Measurements from ENCODE around the gene CTPS2. TPM values are rescaled to one million over a fixed set of nuclear protein-coding genes. Genes with fewer than 3 reads are reported as not detected.

CTPS2 gene
- total RNA-seq, 1 experiment from 2014 or later: 10.8 TPM

DNA sequence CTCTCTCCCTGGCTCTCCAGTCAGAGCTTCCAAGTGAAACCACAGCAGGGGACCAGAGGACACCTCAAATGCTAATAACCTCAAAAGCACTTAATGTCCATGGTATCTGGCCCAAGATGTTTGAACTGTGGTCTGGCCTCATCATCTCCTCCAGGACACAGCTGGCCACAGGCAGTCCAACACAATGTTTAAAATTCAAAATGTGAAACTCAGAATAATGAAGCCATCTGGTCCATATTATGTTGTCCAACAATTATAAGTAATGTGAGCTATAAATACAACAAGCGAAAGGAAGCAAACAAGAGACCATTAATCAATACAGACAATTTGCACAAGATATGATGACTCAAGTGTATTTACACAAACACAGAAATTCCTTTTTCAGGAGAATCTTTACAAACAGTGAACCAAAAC is 153.3 kb downstream of the CTPS2 start:
- peak; percentile 12 for DNase-seq (ENCODE audit: low read depth)

DNA sequence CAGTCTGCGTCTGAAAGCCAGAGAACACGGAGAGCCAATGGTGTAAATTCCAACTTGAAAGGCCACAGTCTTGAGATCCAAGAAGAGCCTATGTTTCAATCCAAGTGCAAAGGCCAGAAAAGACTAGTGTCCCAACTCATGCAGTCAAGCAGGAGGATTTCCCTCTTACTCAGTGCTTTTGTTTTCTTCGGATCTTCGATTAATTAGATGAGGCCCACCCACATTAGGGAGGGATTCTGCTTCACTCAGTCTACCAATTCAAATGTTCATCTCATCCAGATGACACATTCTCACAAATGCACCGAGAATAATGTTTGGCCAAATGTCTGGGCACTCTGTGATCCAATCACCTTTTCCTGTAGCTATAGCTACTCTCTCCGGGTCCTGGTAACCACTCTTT is 154.0 kb downstream of the CTPS2 start:
- DNase-seq (ENCODE audit: low read depth): no peak

DNA sequence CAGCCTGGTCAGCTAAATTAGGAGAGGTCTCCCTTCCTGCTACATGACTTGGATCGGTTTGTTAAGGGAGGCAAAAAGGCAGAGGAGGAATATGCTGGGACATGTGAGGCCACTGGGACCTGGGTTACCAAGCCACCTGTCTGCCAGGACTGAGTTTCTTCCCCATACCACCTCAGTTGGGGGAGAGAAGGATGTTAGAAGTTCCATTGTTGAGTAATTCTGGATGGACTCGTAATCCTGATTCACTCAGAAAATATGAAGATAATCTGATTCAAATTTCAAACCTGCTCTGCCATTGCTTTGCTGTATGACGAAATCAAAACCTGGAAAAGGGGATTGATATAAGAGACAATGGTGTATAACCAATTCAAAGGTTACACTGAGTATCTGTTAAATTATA is 159.9 kb downstream of the CTPS2 start:
- peak; percentile 14 for DNase-seq (ENCODE audit: low read depth)

DNA sequence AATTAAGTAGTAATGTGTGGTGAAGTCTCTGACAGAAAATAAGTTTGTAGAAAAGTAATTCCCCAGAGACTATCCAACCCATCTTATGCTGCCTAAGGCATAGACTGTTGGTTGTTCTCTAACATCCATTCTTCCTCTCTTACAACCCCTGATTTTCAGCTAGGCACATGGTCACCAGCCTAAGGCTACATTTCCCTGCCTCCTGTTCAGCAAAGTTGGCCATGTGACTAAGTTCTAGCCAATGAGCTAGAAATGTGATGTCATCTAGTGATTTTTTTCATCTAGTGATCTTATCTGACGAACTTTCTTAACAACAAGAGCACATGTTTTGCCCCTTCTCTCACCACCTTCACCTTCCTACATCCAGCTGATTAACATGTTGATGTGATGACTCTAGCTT is 164.8 kb downstream of the CTPS2 start:
- no peak for DNase-seq (ENCODE audit: low read depth)

DNA sequence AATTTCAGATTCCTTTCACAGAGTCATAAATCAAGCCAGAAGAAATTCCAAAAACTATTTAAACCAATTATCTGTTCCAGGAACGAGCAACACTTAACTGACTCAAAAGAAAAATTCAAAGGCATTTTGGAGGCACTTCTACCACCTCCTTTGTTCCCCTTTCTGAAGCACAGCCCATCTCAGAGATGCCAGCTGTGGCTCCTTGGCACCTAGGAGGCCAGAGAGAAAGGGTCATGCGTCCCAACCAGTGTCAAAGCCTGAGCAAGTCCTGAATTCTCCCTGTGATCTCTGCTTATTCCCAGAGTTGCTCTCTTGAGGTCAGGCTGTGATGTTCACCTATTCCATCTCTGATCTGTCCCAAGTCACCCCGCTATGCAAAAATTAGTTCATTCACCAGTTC is 167.5 kb downstream of the CTPS2 start:
- no peak for DNase-seq (ENCODE audit: low read depth)

Other genes starting within 250 kb of the CTPS2 start
- gene S100G, start 62.5 kb downstream of the CTPS2 start, total RNA-seq (2014; rRNA removed): not detected in 2 replicates
- 23.9 and 26.2 TPM in 2 replicates for gene SYAP1, start 6.9 kb upstream of the CTPS2 start, total RNA-seq (2014; rRNA removed)
- gene TXLNG, start 73.8 kb upstream of the CTPS2 start, total RNA-seq (2014; rRNA removed): 8.2 and 8.5 TPM in 2 replicates
- 100.0 and 112 TPM in 2 replicates for gene RBBP7, start 157.7 kb upstream of the CTPS2 start, total RNA-seq (2014; rRNA removed)
- gene REPS2, start 234.0 kb upstream of the CTPS2 start, total RNA-seq (2014; rRNA removed): 1.7 and 3.7 TPM in 2 replicates